Nucleus accumbens (tissue), 56 donors: ENCODE data around the gene ZNF136.
A peak's percentile ranks its signal among the peaks of the same experiment; 100 is the strongest.

Source experiments
- DNase-seq, 56 donors: peaks; one replicate each; lab custom pipeline; 2025; lab: John Stamatoyannopoulos, UW

The ZNF136 gene

GRCh38 chr19:12162882-12163806, at the start of gene ZNF136:
ZNF136 (plus strand) TSS chr19:12163096; CDS start chr19:12163204, 108 bp downstream.
- peak; percentile 24 to 95 (median 86) for DNase-seq

GRCh38 chr19:12113121-12113520, 49.8 kb upstream of the ZNF136 start:
- no peak for DNase-seq

DNA sequence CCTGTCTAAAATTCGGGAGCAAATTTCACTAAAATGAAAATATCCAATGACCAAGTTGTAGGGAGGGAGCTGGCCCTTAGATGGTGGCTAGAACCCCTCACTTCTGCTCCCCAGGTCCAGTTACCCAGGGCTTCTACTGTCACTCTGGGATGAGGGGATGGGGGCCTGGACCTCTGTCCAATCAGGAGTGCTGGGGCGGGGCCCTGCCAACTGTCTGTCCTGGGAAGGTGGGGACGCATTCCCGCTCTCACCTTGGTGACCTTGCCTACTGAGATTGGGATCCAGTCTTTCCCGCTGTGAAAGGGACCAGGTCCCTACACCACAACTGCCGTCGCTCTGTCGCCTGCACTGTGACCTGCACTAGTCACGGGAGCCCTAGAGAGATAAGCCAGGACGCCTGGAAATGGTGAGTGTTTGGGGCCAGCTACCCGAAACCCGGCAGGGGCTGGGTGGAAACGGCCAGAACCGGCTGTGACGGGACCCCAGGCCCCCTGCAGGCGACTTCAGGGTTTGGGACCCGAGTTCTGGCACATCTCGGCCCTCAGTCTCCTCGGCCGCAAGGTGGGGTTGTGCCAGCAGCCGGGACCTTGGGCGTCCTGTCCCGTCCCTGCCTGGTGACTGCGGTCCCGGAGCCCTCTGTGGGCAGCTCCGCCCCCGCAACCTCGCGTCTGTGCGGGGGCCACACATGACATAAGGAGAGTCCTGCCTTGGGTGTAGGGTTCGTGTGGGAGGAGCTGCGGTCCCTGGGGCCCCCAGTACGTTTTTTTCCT, 45.5 kb upstream of the ZNF136 start:
- no peak for DNase-seq

- DNase-seq = peak in 4 of 56 donors; percentile 0 to 10 (median 1)
These were observed 36.2 kb upstream of the ZNF136 start for GRCh38 chr19:12126707-12127106.

DNA sequence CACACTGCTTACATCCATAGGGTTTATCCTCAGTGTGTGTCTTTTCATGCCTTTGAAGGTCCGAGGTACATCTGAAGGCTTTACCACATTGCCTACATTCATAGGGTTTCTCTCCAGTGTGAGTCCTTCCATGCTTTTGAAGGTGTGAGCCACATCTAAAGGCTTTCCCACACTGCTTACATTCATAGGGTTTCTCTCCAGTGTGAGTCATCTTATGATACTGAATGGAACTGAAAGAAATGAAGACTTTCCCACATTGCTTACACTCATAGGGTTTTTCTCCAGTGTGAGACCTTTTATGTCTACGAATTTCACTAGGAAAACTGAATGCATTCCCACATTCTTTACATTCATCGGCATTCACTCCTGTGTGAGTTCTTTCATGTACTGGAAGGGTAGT, 29.8 kb upstream of the ZNF136 start:
- DNase-seq = no peak

DNA sequence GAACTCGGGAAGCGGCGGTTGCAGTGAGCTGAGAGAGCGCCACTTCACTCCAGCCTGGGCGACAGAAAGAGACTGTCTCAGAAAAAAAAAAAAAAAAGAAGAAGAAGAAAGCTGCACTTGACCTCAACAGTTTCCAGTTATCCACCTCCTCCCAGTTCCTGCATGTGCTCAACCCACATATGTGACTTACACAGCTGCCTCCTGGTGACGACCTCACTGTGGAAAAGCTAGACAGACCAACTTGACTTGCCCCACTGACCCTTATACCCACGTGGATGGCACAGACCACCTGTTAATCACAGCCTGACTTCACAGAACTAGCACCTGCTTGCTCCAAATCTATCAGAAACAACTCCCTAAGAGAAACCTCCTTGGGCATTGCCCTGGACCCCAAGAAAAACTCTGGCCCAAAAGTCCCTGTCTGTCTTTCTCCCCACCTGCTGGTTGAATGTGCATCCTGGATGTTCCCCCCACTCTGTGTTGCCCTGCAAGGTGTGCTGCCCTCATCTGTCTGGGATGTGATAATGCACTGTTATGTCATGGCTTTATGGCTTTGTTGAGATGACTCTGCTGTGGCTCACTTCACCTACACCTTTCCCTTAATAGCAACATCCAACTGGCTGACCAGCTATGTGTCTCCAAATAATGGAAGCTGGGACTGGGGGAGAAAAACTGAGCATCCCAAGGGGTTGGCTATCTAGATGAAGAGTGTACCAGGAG, 25.5 kb upstream of the ZNF136 start:
- no peak for DNase-seq

DNA sequence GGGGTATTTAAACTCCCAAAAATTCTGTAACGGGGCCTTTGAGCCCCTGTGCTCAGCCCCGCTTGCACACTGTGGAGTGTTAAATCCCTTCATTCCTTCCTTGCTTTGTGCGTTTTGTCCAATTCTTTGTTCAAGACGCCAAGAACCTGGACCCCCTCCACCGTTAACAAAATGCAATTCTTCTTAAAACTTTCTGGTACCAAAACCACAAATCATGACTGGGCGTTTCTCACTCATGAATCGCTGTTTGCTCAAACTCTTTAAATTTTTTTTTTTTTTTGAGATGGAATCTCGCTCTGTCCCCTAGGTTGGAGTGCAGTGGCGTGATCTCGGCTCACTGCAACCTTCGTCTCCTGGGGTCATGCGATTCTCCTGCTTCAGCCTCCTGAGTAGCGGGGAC, 23.6 kb upstream of the ZNF136 start:
- DNase-seq = no peak

DNA sequence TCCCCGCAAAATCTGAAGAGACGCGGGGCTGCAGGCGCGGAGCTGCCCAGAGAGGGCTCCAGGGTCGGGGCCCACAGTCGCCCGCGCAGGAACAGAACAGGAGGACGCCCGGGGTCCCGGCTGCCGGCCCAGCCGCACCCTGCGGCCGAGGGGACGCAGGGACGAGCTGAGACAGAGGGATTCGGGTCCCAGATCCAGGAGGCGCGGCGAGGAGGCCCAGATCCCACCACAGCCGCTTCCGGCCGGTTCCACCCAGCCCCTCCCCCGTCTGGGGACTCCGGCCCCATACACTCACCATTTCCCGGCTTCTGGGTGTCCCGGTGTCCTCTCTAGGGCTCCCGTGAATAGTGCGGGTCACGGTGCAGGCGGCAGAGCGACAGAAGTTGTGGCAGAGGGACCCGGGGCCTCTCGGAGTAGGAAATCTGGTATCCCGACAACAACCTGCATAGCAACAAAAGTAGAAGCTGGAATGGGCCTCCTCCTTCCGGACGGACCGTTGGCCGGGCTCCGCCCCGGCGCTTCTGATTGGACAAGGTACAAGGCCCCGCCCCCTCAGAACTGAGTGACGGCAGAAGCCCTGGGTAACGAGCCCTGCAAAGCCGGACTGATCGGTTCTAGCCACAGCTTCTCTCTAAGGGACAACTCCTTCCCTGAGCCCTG, 22.9 kb upstream of the ZNF136 start, which contains the start of gene ZNF20:
TSS of gene ZNF20 (minus strand) at position 466 of the 660 bp plus-strand sequence. CDS start at position 298, 168 bp downstream.
- DNase-seq = peak; percentile 37 to 96 (median 90)

DNA sequence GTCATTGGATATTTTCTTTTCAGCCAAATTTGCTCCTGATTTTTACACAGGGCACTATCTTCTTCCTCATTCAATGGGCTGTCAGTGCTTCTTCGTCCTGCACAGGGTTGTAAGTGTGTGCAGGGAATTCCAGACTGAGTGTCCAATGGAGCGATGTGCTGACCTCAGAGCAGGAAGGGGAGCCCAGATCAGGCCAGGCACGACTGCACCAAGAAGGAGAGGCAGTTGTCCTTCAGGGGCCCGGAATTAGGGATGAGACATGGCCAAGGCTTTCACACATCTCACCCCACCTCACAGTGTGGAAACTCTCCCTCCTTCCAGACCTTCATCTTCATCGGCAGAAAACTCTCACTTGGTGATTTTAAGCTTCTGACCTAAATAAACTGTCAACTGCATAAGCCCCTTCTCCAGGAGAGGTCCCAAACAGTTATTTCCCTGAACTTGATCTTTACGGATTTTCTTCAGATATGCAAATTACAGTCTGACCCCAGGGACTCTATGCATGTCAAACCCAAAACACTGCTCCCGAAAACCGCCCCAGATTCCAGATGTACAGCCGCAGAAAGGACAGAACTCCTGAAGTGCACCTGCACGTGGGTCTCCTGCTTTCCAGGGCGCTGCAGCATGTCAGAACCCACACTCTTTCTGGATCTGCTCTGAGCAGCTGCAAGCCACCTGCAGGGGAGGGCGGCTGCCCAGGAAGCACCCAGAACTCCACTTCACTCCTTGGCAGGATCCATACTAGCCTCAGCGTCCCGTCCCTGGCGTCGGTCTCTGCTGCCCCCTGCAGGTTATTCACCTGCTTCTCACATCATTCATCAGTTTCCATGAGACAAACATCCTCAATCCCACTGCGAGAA, 22.1 kb upstream of the ZNF136 start:
- peak in 55 of 56 donors; percentile 11 to 92 (median 73) for DNase-seq

GRCh38 chr19:12141405-12141736, 21.5 kb upstream of the ZNF136 start:
- no peak for DNase-seq

- no peak for DNase-seq
These were observed 17.5 kb upstream of the ZNF136 start for GRCh38 chr19:12145348-12145747.

- no peak for DNase-seq
These were observed 7.5 kb upstream of the ZNF136 start for GRCh38 chr19:12155324-12155860.

- peak; percentile 9 to 93 (median 78) for DNase-seq
These were observed 6.5 kb upstream of the ZNF136 start, which contains the start of gene ZNF625 for GRCh38 chr19:12156223-12157058. ZNF625 (minus strand) TSS chr19:12156734; CDS start chr19:12156558, 176 bp downstream.

DNA sequence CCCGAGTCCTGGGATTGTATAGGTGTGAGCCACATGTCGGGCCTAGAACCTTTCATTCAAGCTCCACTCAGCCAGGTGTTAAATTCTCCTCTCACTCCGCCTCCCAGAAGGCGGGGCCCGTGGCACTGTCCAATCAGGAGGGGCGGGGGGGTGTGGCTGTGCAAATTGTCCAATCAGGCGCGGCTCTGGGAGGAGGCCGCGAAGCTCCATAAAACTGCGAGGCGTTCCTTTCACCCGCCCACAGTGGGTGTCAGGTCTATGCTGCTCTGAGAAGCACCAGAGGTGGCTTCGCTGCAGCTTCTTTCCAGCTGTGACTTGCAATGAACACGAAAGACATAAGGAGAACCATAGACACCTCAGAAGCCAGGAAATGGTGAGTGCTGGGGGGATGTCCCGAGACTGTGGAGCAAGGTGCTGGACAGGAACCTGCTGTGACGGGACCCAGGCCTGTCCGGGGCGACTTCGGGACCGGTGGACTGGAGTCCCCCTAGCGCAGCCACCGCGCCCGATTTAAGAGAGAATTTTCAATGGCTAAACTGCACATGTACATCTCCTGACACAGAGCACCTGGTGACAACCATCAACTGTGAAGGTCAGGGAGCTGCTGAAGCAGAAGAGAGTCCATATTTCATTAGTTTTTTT, 3.0 kb upstream of the ZNF136 start:
- no peak for DNase-seq

DNA sequence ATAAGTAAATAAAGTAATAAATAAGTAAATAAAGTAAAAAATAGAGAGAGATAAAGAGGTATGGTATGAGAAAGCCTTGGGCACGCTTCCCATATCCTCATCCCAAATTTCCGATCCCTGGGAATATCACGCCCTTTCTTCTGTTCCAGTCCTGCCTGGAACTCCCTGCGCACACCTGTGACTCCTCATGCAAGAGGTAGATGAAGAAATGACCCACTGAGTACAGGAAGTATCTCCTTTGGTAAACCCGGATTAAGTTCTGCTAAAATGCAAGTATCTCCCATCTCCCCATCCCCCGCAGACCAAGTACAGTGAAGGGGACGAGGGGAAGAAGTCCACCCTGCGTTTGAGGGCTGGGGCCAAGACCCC, 399 bp upstream of the ZNF136 start:
- DNase-seq = no peak

- DNase-seq = no peak
These were observed 930 bp downstream of the ZNF136 start for GRCh38 chr19:12163826-12164225.

DNA sequence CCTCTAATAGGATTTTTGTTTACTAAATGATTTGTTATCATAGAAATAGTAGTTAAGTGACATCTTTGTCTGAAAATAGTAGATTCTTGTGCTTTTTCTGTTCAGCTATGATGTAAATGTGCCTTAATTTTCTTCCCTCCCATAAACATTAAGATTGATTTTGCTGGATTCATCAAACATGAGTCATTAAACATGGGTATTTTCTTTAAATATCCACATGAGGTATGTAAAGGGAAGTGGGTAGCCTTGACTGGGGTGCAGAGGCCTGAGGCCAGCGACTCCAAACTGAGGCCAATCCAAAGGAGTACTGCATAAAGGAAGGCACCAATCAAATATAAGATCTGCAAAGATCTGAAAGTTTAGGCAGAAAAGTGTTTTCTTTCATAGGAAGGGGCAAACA, 3.7 kb downstream of the ZNF136 start:
- DNase-seq = no peak

- DNase-seq = no peak
These were observed 17.5 kb downstream of the ZNF136 start for GRCh38 chr19:12180377-12180776.
